Peyer's patch (tissue), 4 donors: ENCODE measurements around the gene ARHGEF3.
"Not testable (repeated sequence)": the region's sequence is repeated elsewhere in the genome, so short reads cannot be mapped to it uniquely, and the experiment has no call there.

Source experiments
- CTCF ChIP-seq, 6 experiments: fragments of 450-650 bp in 4 of 6; fragments of 200-600 bp in 2 of 6; sonication (generic) in 1 of 6; IDR thresholded peaks; one replicate each; pipeline ENCODE4 v1.5.1; 2017 to 2019; ENCODE audit warnings: antibody characterized with exemption in 6 of 6, mild to moderate bottlenecking in 3 of 6, moderate library complexity in 1 of 6
- POLR2A ChIP-seq, 2 donors: fragments of 450-650 bp; IDR thresholded peaks; one replicate each; pipeline ENCODE4 v1.5.1; 2017; ENCODE audit warnings: antibody characterized with exemption in 2 of 2, mild to moderate bottlenecking in 2 of 2, moderate library complexity in 2 of 2

- TF ChIP-seq POLR2A, CTCF (IDR thresholded peaks at IDR 0.05): not testable (repeated sequence)
Measured at GRCh38 chr3:56718809-56719208, 82.9 kb downstream of the ARHGEF3 start.
